Neuronal stem cell (in vitro differentiated cells): ENCODE results near the gene PRPF39.
A peak's percentile ranks its signal among the peaks of the same experiment; 100 is the strongest.
"Not testable (repeated sequence)": the region's sequence is repeated elsewhere in the genome, so short reads cannot be mapped to it uniquely, and the experiment has no call there.

Source experiments
- DNase-seq: peaks from one replicate; pipeline ENCODE4 v3.0.0-alpha.2; 2013; ENCODE audit warnings: low spot score
- H2AFZ ChIP-seq: one replicate; pipeline ENCODE4 v1.6.1; 2013; ENCODE audit warnings: mild to moderate bottlenecking, low read length, inconsistent platforms
- H2AK5ac ChIP-seq: 2 replicates; pipeline ENCODE4 v1.6.1; 2013; ENCODE audit warnings: low read depth, mild to moderate bottlenecking, inconsistent platforms, low read length, moderate library complexity, mixed read lengths
- H2BK120ac ChIP-seq: 2 replicates; pipeline ENCODE4 v1.6.1; 2013; ENCODE audit warnings: low read depth, mild to moderate bottlenecking, inconsistent platforms, low read length, moderate library complexity, mixed read lengths
- H2BK12ac ChIP-seq: one replicate; pipeline ENCODE4 v1.6.1; 2013; ENCODE audit warnings: low read length, inconsistent platforms
- H2BK15ac ChIP-seq: 2 replicates; pipeline ENCODE4 v1.6.1; 2013; ENCODE audit warnings: mild to moderate bottlenecking, low read length, inconsistent platforms, mixed read lengths
- H2BK5ac ChIP-seq: one replicate; pipeline ENCODE4 v1.6.1; 2013; ENCODE audit warnings: inconsistent platforms, mild to moderate bottlenecking, low read length, moderate library complexity
- H3K14ac ChIP-seq: one replicate; pipeline ENCODE4 v1.6.1; 2013; ENCODE audit warnings: low read length, inconsistent platforms
- H3K18ac ChIP-seq: 2 replicates; pipeline ENCODE4 v1.6.1; 2013; ENCODE audit warnings: low read length, inconsistent platforms
- H3K23ac ChIP-seq: 2 replicates; pipeline ENCODE4 v1.6.1; 2013; ENCODE audit warnings: low read depth, mild to moderate bottlenecking, mixed read lengths, low read length, inconsistent platforms; ENCODE audit not compliant: poor library complexity
- H3K27ac ChIP-seq: replicated peaks from 3 replicates; pipeline ENCODE4 v1.5.1; 2013; ENCODE audit warnings: low read length, inconsistent platforms
- H3K27me3 ChIP-seq, 3 experiments: 2 replicates each; pipeline ENCODE4 v1.6.1; 2013; ENCODE audit warnings: low read length in 3 of 3, mild to moderate bottlenecking in 2 of 3, inconsistent platforms in 1 of 3, low read depth in 1 of 3, mixed read lengths in 1 of 3, moderate library complexity in 1 of 3; ENCODE audit not compliant: control insufficient read depth in 3 of 3, insufficient read depth in 3 of 3
- H3K36me3 ChIP-seq, 2 donors: replicated peaks in 1 of 2; 2 replicates each; pipeline ENCODE4 v1.6.1; 2013; ENCODE audit warnings: low read length in 2 of 2; ENCODE audit not compliant: control insufficient read depth in 2 of 2, insufficient read depth in 2 of 2
- H3K4ac ChIP-seq: 2 replicates; pipeline ENCODE4 v1.6.1; 2013; ENCODE audit warnings: inconsistent platforms, mild to moderate bottlenecking, low read length, moderate library complexity
- H3K4me1 ChIP-seq, 2 donors: 1 replicate in 1 of 2; 2 replicates in 1 of 2; pipeline ENCODE4 v1.6.1; 2013; ENCODE audit warnings: low read length in 2 of 2, low read depth in 1 of 2; ENCODE audit not compliant: control insufficient read depth in 2 of 2, insufficient read depth in 1 of 2
- H3K4me2 ChIP-seq: one replicate; pipeline ENCODE4 v1.6.1; 2013; ENCODE audit warnings: mild to moderate bottlenecking, low read length, inconsistent platforms; ENCODE audit not compliant: insufficient read depth, poor library complexity, severe bottlenecking
- H3K4me3 ChIP-seq, 2 donors: 2 replicates each; pipeline ENCODE4 v1.5.1; 2013; ENCODE audit warnings: low read length in 2 of 2, mild to moderate bottlenecking in 2 of 2, inconsistent platforms in 1 of 2, moderate library complexity in 1 of 2
- H3K79me1 ChIP-seq: one replicate; pipeline ENCODE4 v1.6.1; 2013; ENCODE audit warnings: low read depth, mild to moderate bottlenecking, inconsistent platforms, low read length, moderate library complexity
- H3K9ac ChIP-seq: one replicate; pipeline ENCODE4 v1.6.1; 2013; ENCODE audit warnings: mild to moderate bottlenecking, low read depth, low read length, inconsistent platforms; ENCODE audit not compliant: poor library complexity
- H3K9me3 ChIP-seq, 2 donors: replicated peaks in 1 of 2; 2 replicates each; pipeline versions ENCODE3 to v1.6.1; 2013; ENCODE audit warnings: low read length in 2 of 2, mild to moderate bottlenecking in 2 of 2, inconsistent platforms in 1 of 2, low read depth in 1 of 2, mixed read lengths in 1 of 2, moderate library complexity in 1 of 2; ENCODE audit not compliant: control insufficient read depth in 2 of 2, insufficient read depth in 1 of 2
- H4K8ac ChIP-seq: one replicate; pipeline ENCODE4 v1.6.1; 2013; ENCODE audit warnings: low read depth, mild to moderate bottlenecking, inconsistent platforms, low read length, moderate library complexity
- H4K91ac ChIP-seq: one replicate; pipeline ENCODE4 v1.6.1; 2013; ENCODE audit warnings: low read length, low read depth, mild to moderate bottlenecking, inconsistent platforms; ENCODE audit not compliant: poor library complexity
- WGBS, 2 donors: extraction: QIAGEN DNeasy Blood & Tissue Kit; methylation state at CpG; one replicate each; pipeline ENCODE4 v1.1.7; 2013; ENCODE audit warnings: missing lambda C conversion rate in 2 of 2, mixed read lengths in 1 of 2; ENCODE audit not compliant: insufficient read length in 2 of 2, insufficient replicate concordance in 1 of 2; ENCODE audit errors: extremely low coverage in 2 of 2; 5-methylcytosine and 5-hydroxymethylcytosine counted together

The PRPF39 gene

DNA sequence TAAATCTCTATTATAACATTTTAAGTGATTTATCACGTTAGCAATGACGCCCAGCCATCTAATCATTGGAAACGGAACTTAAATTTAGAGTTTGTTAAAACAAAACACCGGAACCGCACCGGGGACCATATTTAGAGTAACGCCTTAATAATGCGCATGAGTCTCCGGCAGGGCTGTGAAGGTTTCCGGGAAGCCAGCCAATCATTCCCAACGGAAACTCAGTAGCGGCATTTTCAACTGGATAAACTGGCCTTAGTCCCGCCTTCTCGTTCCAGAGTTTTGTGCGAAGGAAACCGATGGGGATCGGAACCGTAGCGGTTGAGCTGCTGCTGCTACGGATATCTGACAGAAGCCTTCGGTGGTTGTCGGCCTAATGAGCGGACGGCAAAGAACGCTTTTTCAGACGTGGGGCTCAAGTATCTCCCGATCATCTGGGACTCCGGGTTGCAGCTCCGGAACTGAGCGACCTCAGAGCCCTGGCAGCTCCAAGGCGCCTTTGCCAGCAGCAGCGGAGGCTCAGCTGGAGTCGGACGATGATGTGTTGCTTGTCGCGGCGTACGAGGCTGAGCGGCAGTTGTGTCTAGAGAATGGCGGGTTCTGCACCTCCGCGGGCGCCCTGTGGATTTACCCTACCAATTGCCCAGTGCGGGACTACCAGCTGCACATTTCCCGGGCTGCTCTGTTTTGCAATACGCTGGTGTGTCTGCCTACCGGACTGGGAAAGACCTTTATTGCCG lies 51.9 kb downstream of the PRPF39 start, which contains the start of gene FANCM:
Gene FANCM (plus strand): TSS at position 272 of the 737 bp plus-strand sequence. CDS start 102 bp downstream, at position 374.
- H3K4me1 ChIP-seq: peaks cover 0 to 4% of the 10 kb centered on the region in 2 donors
- H3K18ac ChIP-seq: peak within 1 kb of the TSS; percentile 90
- H3K79me1 ChIP-seq: peaks cover 5% of the 10 kb centered on the region
- peak within 1 kb of the TSS; percentile 89 for H3K9ac ChIP-seq
- H4K91ac ChIP-seq: no peak within 1 kb of the TSS
- H3K4me3 ChIP-seq: peak within 1 kb of the TSS; percentile 59 to 91
- H2BK5ac ChIP-seq: peak within 1 kb of the TSS; percentile 68
- no peak within 1 kb of the TSS for H3K14ac ChIP-seq
- no peak within 1 kb of the TSS for H2AK5ac ChIP-seq
- DNase-seq: peak; percentile 96
- no peak within 1 kb of the TSS for H4K8ac ChIP-seq
- peak within 1 kb of the TSS; percentile 86 for H3K27ac ChIP-seq
- H2BK12ac ChIP-seq: no peak within 1 kb of the TSS
- H3K4ac ChIP-seq: no peak within 1 kb of the TSS
- no peaks in the 10 kb centered on the region for H3K27me3 ChIP-seq
- no peaks in the 10 kb centered on the region for H3K9me3 ChIP-seq
- peak within 1 kb of the TSS; percentile 95 for H3K4me2 ChIP-seq
- H2BK15ac ChIP-seq: no peak within 1 kb of the TSS
- no peak within 1 kb of the TSS for H2BK120ac ChIP-seq
- peak within 1 kb of the TSS; percentile 91 for H2AFZ ChIP-seq
- H3K23ac ChIP-seq: peak within 1 kb of the TSS; percentile 67
- peaks cover 0 to 21% of the 10 kb centered on the region in 2 donors for H3K36me3 ChIP-seq
- WGBS, 2 donors: no CpG with 5 or more reads among the region's 48 CpGs

DNA sequence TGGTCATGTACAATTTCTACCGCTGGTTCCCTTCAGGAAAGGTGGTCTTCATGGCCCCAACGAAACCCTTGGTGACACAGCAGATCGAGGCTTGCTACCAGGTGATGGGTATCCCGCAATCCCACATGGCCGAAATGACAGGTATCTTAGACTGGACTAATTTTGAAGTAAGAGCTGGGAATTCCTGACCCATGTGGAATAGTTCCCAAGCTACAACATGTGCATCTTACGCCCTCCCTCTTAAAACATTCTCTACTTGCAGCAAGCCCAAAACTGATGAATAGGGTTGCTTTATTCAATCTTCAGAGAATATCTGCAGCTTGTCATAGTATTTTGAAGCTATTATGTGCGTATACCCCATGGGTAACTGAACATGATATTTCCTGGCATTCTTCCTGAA lies 52.5 kb downstream of the PRPF39 start:
- H3K27me3 ChIP-seq: no peaks in the 10 kb centered on the region
- H3K36me3 ChIP-seq: peaks cover 0 to 17% of the 10 kb centered on the region in 2 donors
- DNase-seq: no peak
- peaks cover 0 to 4% of the 10 kb centered on the region in 2 donors for H3K4me1 ChIP-seq
- peak overlapping the region; percentile 90 for H3K18ac ChIP-seq
- no peak overlapping the region for H3K14ac ChIP-seq
- peak overlapping the region; percentile 68 for H2BK5ac ChIP-seq
- H3K4me2 ChIP-seq: peak overlapping the region; percentile 71
- H3K4ac ChIP-seq: no peak overlapping the region
- H4K91ac ChIP-seq: no peak overlapping the region
- H2BK15ac ChIP-seq: no peak overlapping the region
- H3K23ac ChIP-seq: no peak overlapping the region
- H3K27ac ChIP-seq: peak overlapping the region; percentile 86
- WGBS, 2 donors: no CpG with 5 or more reads among the region's 7 CpGs
- H4K8ac ChIP-seq: no peak overlapping the region
- H3K79me1 ChIP-seq: peaks cover 5% of the 10 kb centered on the region
- H2AFZ ChIP-seq: peak overlapping the region; percentile 86
- H3K4me3 ChIP-seq: peak overlapping the region; percentile 59 to 91
- H2BK12ac ChIP-seq: no peak overlapping the region
- H2BK120ac ChIP-seq: no peak overlapping the region
- peak overlapping the region; percentile 89 for H3K9ac ChIP-seq
- H3K9me3 ChIP-seq: no peaks in the 10 kb centered on the region
- no peak overlapping the region for H2AK5ac ChIP-seq

DNA sequence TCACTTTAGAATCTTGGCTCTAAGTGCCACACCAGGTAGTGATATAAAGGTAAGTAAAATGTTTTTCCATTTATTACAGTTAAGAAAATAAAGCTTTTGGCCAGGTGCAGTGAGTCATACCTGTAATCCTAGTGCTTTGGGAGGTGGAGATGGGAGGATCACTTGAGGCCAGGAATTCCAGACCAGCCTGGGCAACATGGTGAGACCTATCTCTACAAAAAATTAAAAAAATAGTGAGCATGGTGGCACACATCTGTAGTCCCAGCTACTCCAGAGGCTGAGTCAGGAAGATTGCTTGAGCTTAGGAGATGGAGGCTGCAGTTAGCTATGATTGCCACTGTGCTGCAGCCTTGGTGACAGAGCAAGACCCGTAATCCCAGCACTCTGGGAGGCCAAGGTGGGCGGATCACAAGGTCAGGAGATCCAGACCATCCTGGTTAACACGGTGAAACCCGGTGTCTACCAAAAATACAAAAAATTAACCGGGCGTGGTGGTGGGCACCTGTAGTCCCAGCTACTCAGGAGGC lies 56.8 kb downstream of the PRPF39 start:
- Histone ChIP-seq H3K4me2 (no peak overlapping the region), H3K14ac (no peak overlapping the region), H3K9me3 (peaks cover 0 to 2% of the 10 kb centered on the region in 2 donors), H3K27ac (no peak overlapping the region), H2BK12ac (no peak overlapping the region), H2AK5ac (no peak overlapping the region), H3K9ac (no peak overlapping the region), H2BK5ac (no peak overlapping the region), H3K4me1 (peaks cover 0 to 4% of the 10 kb centered on the region in 2 donors), H3K18ac (no peak overlapping the region), H3K27me3 (no peaks in the 10 kb centered on the region), H3K4me3 (no peak overlapping the region), H2AFZ (no peak overlapping the region), H4K8ac (no peak overlapping the region), H4K91ac (no peak overlapping the region), H3K23ac (no peak overlapping the region), H3K79me1 (peaks cover 6% of the 10 kb centered on the region), H3K4ac (no peak overlapping the region), H2BK15ac (no peak overlapping the region), H3K36me3 (peaks cover 0 to 15% of the 10 kb centered on the region in 2 donors), H2BK120ac (no peak overlapping the region)
- no peak for DNase-seq
- WGBS, 2 donors: no CpG with 5 or more reads among the region's 6 CpGs

DNA sequence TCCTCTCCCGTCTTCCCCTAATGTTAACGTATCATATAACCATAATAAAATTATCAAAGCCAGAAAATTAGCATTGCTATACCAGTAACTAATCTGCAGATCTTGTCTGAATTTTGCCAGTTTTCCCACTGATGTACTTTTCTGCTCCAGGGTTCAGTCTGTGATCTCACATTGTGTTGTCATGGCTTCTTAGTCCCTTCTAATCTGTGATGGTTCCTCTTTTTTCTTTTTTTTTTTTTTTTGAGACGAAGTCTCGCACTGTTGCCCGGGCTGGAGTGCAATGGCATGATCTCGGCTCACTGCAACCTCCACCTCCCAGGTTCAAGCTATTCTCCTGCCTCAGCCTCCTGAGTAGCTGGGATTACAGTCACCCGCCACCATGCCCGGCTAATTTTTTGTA lies 58.2 kb downstream of the PRPF39 start:
- H2AK5ac ChIP-seq, H3K27ac ChIP-seq, H3K4me2 ChIP-seq, H3K14ac ChIP-seq, H3K23ac ChIP-seq, H4K91ac ChIP-seq, DNase-seq, H3K4ac ChIP-seq, H2AFZ ChIP-seq, H3K9me3 ChIP-seq, H3K18ac ChIP-seq, H2BK15ac ChIP-seq, H3K27me3 ChIP-seq, H2BK120ac ChIP-seq, H4K8ac ChIP-seq, H3K9ac ChIP-seq, H3K79me1 ChIP-seq, H2BK12ac ChIP-seq, H2BK5ac ChIP-seq, H3K4me3 ChIP-seq, H3K4me1 ChIP-seq: not testable (repeated sequence)
- no CpG with 5 or more reads among the region's 8 CpGs for WGBS, 2 donors
- peaks cover 0 to 15% of the 10 kb centered on the region in 2 donors for H3K36me3 ChIP-seq
